Activated CD4-positive, alpha-beta T cell treated with anti-CD3 and anti-CD28 coated beads, Interleukin-2, Interleukin-6, amounts not matched to agents 100 ng/mL and 50 ng/mL, durations not matched to agents 16 hours and 8 hours (primary cell): Measurements from ENCODE around the gene PPARG.
A peak's percentile ranks its signal among the peaks of the same experiment; 100 is the strongest.

Experiments
- DNase-seq: peaks from one replicate; pipeline ENCODE4 v3.0.0-alpha.2; 2020

The PPARG gene

DNA sequence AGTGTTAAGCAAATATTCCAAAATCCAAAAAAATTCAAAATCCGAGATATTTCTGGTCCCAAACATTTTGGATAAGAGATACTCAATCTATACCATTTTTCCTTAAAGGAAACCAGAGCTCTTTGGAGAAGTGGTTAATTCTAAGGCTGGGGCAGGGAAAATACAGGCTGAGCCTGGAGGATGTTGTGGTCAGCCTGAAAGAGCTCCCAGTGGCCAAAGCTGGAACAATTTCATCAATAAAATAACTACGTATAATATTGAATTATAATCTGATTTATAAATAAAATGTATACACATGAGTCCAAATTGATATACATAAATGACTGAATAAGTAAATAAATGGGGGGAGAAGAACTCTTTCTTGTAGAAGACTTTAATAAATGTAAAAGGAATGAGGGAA, 24.6 kb downstream of the PPARG start:
- DNase-seq, result no peak

DNA sequence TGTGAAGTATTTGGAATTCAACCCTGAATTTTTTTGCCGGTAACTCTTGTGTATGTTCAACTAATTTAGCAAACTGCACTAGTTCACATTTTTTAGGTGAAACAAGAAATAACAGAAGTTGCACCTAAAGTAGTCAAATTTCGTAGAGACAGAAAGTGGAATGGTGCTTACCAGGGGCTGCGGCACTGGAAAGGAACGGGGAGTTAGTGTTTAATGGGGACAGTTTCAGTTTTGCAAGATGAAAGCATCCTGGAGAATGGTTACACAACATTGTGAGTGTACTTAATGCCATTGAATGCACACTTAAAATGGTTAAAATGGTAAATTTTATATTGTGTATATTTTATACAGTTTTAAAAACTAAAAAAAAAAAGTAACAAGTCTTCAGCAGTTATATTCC, 27.4 kb downstream of the PPARG start:
- DNase-seq, result no peak

DNA sequence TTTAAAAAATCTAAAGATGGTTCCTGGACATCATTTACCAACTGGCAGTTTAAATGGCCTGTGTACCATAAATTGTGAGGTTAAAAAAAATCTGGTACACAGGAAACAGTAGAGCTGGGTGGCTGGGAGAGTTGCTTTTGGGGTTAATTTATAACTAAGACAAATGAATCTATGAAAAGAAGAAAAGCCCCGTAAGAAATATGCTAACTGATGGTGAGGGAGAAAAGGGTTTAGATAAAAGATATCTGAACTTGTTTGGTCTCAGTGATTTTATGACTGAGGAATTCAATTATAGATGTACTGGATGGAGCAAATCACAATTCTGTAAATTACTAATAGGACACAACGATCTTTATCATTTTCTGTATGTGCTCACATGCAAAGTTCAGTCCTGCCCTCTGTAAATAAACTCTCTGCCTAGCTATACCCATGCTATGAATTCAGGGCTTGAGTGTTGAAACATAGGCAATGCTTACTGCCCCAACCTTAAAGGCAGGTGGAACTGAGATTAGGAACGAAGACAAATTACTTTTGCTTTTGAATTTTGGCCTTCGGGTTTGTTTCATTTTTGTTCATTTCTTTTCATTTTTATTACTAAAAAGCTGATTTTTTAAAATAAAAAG, 28.0 kb downstream of the PPARG start:
- DNase-seq, result no peak

DNA sequence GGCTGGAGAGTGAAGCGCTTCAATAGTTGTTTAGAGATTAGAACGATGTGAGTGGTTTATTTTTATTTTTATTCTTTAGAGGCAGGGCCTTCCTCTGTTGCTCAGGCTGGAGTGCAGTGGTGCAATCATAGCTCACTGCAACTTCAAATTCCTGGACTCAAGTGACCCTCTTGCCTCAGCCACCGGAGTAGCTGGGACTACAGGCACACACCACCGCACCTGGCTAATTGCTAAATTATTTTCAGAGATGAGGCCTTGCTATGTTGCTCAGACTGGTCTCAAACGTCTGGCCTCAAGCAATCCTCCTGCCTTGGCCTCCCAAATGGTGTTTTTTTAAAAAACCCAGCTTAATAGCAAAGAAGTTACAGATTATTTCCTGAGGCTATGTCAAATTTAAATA, 29.0 kb downstream of the PPARG start:
- DNase-seq, result no peak

DNA sequence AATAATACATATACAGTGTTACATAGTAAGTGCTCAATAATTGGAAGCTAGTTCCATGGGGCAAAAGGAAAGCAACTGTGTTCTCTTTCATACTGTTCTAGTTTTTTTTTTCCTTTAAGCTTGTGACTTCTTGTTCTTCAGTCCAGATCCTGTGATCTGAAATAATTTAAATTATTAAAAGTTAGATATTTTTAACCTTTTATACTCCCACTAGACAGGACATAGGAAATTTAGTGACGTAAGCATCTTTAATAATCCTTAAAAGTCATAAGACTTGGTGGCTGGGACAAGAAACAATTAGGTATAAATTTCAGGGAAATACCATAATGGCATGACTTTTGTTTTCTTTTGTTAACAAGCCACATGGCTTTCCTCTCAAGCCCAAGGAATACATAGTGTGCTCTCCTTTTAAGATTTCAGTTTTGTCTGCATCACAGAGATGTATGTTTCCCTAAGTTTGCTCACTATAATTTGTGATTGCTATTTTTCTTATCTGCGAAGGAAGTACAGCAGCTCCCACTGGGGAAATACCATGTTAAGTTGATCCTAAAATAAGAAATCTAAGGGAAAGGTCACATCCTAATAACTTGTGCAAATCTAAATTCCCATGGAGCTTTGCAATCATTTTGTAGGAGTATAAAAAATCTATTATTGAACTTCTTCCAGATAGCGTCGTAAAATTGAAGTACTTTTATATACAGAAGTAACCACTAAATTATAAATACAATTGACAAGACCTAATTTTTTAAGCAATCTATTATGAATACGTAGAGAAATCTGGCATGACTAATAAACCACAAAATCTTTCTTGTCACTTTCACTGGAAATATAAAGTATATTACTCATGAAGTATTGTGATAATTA, 30.1 kb downstream of the PPARG start:
- no peak for DNase-seq

DNA sequence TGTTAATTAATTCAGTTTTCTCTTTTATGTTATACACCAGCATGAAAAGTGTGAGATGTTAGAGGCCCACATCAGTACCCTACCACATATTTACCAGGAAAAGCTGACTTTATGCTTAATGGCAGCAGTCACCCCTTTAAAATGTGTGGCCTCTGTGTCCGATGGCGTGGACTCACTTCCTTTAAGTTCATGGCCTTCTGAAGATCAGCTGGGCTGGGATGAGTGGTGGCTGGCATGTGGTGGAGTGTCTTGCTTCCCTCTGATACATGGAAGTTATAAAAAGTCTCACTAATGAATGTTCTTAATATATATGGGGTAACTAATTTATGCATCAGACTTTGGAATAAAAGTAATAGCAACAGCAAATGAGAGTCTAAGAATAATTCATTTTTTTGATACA, 32.1 kb downstream of the PPARG start:
- DNase-seq, result no peak

DNA sequence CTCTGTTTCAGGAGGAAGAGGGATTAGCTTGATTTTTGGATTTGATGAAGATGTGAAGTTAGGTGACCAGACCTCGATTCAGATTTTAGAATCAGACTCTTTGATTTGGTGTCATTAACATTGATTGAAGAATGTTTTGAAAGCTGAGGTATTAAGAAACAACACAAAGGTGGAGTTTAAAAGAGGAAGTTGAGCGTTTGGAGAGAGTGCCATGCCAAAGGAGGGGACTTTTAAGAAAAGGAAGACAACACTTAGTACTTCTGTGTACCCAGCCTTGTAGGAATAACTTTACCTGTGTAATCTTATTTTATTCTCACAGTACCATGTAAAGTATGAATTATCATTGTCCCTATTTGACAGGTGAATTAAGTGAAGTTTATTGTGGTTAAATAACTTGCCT, 34.4 kb downstream of the PPARG start:
- DNase-seq, result no peak

DNA sequence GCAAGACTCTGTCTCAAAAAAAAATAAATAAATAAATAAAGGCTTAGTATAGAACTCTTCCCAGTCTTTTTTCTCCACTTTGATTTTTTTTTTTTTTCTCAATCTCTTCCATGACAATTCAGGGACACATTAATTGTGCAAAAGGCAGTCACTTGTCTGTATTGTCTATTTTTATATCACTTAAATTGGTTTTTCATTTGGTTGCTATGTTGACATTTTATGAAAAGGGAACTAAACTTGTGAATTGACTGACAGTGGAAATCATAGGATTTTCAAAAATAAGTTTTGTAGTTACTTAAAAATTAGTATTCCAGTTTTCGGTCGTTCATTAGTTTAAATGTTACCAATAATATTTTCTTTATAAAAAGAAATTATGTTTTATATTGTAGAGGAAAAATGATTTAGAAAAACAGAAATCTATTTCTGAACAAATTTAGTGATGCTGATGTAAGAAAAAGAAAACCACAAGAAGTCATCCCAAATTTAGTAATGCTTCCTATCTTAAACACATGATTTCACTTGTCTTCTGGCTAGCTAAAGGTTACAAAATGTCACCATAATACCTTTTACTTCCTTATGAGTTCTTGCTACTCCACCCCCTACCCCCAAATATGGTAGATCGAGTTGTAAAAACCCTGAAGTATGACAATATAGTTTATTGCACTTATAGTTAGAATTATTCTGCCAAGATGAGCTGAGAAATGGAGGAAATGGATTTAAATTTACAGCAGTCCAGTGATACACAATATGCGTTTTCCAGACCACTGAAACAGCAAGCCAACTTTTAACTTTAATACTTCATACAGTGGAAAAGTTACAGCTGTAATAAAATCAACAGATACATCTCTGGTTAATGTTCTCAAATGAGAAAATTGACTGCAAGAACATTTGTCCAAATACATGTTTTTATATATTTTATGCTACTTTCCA, 37.0 kb downstream of the PPARG start:
- DNase-seq, result no peak

DNA sequence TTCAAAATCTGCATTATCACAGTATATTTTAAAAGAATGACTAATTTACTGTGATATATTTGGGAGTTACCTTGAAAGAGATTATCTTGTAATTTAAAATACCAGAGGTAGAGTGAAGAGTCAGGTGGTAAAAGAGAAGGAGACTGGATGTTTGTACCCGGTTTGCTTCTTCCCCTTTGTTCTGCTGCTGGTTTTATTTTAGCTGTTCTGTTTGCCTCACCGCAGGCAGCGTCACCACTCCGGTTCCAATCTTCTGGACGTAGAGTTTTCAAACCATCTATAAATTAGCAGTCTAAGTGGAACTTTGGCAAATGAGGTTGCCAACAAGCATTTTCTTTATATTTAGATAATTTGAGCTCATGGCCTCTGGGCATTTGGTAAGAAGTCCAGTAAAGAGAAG, 38.2 kb downstream of the PPARG start:
- DNase-seq, result no peak

DNA sequence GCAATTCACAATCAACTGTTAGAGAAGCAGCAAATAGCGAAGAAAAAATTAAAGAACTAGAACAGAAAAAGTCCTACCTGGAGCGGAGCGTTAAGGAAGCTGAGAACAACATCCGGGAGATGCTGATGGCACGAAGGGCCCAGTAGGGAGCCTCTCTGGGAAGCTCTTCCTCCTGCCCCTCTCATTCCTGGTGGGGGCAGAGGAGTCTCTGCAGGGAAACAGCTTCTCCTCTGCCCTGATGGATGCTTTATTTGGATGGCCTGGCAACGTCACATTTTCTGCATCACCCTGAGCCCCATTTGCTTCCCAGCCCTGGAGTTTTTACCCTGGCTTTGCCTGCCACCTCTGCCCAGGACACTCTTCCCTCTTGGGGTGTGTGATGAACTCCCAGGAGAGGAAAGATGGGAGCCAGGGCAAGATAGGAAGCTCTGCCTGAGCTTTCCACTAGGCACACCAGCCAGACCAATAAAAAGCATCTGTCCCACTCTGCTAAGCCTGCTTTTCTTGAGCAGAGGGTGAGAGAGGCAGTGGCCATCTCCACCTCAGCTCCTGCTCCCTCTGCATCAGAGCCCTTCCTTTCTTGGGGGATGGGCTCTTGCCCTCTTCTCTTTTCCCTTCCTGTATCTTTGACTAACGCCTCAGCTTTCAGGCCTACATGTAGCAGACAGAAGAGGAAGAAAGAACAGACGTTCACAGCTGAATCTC, 39.4 kb downstream of the PPARG start:
- no peak for DNase-seq

DNA sequence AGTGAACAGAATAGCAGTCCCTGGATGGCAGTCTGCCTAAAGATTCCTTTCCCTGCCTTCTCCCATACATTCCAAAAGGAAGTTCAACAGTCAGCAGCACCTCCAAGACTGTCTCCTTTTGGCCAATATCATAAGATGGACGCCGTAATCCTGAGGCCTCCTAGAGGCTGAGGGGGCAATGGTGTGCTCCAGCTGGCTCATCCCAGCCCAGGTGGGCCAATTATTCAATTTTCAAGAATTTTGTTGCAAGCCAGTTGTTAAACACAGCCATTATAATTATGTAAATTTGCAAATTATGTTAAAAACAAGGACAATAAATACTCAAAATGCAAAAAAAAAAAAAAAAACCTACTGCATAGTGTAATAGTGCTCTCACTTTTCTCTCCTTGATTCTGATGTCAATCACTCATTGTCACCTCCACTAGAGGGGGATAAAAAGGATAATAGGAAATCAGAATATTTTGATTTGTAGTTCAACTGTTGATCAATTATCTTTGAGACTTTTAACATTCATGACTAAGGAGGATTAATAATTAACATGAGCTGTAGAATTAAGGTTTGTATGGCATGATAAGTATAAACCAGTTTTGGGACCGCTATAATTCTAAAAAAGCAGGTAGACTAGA, 40.1 kb downstream of the PPARG start:
- DNase-seq, result no peak

DNA sequence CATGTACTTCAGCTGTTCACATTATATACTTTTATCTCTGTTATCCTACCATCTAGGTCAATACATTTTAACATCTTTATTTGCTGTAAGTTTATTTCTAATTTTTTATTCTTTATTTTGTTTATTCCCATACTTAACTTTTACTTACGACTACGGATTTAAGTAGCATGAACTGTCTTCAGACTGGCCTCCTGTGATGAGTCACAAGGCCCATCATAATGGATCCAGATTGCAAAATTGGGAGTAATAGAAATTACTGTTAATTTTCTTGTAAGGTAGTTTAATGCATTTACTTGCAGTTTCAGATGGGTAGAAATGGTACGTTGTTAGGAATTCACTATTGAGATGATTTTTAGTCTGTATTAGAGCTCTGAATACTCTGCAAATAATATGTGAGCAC, 45.9 kb downstream of the PPARG start:
- DNase-seq, result no peak

DNA sequence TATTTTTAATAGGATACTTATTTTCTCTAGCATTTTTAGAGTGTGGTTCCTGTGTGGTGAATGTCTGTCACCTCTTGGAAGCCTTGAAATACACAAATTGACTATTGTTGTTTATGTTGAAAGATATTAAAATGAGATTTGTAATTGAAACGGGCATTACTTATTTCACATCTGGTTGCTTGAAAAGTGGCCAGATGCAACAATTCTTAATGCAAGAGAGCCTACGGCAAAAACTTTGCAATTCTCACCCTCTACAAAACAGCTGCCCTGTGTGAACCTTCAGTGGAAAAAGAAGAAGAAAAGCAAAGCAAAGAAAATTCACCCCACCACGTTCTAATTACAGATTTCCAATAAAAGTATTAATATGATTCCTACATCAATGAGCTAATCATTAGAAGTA, 46.6 kb downstream of the PPARG start:
- DNase-seq, result no peak

DNA sequence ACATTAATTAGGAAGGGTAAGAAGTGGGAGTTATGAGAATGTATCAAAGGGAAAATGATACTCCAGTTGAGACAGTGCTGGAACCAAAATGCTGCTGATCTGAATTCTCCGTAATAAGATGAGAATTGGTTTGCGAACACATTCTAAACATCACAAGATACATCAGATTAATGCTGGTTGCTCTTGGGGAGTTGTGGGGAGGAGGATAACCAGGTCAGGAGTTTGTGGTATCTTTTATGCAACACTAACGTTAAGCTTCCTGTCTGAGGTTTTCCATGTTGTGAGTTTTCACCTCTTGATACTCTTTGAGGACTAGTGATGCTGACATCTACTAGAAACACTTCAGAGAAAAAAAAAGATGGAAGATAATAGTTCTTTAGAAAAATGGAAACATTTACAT, 47.2 kb downstream of the PPARG start:
- DNase-seq, result peak; percentile 51

DNA sequence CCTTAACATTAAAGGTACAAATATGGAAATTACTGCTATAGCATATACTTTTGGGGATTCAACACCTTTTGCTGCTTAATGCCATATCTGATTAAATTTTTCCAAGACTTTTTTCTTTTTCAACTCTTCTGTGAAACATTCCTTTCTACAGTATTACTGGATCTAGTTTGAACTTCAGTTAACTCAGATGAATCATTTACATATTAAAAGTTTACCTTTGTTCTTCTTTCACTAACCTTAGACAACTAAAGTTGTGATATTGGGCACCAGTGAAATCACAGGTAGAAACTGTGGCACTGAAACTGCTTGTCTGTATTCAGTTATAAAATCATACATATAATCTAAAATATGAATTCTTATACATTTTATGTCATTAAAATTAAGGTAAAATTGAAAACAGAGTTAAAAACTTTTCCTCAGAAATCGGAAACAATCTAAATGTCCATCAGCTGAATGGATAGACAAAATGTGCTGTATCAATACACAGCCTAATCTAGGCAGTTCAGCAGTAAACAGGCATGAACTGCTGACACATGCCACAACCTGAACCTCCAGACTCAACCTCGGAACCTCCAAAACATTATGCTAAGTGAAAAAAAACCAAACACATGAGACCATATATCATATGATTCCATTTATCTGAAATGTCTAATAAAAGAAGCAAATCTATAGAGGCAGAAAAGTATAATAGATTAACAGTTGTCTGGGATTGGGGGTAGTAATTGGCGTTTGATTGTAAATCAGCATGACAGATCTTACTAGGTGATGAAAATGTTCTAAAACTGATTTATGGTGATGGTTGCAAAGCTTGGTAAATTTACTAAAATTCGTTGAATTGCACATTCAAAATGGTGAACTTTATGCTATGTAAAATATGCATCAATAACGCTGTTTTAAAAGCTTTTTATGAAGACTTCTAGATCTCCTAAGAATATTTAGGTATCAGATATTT, 50.0 kb downstream of the PPARG start:
- no peak for DNase-seq

DNA sequence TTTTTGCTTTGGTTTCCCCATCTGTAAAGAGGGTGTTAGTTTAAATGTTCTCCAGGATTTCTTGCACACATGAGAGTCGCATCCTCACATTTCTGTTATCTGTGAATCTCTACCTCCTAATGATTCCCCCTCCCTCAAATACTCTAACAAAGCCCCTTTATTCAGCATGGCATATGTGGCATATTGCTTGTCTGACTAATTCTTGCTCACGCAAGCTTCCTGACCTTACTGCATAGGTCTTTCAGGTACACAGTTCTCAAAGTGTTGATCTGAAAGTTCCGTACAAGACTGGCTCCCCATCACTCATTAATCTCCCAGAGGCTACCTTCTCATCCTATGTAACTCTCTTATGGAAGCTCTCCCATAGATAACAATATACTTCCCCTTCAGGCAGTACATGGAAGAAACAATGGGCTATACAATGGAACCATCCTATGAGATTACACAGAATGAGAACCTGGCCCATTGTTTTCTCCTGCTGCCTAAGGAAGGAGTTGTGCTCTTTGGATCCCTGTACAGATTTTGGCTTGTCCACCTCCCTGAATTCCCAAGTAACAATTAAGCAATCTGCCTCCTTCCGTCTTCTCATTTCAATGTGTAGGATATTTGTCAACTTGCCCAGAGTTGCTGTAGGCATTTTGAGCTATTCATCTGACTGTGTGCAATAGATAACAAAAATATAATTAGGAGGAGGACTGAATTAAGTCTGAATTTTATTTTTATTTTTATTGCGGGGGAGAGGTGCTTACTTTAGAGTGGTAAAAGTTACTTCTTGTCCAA, 51.0 kb downstream of the PPARG start:
- no peak for DNase-seq

DNA sequence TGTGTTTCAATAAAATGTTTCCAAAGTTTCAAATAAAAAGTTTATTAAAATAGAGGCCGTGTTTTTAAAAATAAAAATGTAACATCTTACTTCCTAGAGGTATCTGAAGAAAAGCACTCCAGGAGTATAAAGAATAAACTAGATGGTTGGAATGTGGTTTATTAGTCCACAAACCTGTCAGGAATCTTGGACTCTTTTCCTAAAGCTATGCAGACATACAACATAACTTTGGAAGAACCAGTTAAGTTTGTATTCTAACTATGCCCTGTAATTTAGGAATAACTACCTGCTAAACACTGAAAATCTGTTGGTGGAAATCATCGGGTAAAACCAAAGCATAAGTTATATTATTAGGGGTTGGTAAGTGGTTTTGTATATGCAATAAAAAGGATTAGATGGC, 51.6 kb downstream of the PPARG start:
- DNase-seq, result no peak

DNA sequence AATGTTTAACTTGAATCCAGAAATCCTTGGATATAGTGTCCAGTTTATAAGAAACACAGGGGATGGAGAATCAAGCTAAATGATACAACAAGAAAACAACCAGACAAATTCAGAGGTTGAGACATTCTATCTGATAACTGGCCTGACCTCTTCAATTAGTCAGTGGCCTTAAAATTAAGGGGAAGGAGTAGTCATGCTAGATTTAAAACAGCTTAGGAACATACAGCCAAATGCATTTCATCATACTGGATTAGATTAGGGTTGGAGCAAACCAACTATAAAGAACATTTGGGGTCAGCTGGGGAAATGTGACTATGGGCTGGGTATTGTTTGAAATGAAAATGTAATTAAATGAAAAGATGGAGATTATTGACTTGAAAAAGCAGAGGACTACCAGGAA, 53.3 kb downstream of the PPARG start:
- no peak for DNase-seq

DNA sequence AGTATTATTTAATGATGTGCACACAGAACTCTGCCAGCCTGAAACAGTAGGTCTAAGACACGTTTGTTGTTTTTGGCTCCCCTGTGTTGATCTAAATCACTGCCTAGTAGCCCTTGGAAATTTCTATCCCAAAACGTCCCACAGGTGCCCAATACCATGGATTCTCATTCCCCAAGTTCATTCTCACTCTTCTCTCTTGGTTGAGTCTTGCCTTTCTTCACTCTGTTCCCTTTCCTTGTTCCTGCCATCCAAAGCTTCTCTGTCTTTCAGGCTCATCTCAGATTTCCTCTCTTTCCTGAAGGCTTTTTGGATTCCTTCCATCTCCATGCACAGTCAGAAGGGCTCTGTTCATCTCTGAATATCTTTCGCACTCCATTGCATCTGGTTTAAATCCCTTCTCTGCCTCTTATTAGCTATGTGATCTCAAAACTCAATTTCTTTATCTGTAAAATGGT, 54.2 kb downstream of the PPARG start:
- DNase-seq, result no peak

DNA sequence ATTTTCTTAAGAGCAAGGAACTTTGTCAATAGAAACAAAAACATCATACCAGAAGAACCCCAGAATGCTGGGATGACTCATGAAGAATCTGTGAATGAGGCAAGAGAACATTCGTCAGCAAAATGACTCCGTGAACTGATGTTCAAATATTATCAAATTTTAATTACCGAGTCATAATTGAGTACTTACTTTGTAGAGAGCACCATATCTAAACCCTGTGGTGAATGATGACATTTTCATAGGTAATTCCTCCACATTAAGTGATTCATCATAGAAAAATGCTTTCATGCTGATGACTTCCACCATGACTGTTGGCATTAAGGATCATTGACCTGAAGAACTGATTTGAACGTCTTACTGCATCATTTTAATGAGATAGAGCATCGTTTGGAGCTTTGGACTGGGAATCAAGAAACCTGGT, 56.3 kb downstream of the PPARG start:
- DNase-seq, result peak; percentile 35
